Activated CD8-positive, alpha-beta T cell treated with anti-CD3 and anti-CD28 coated beads for 36 hours (primary cell): ENCODE results near the gene PIM2. TPM values are rescaled to one million over a fixed set of nuclear protein-coding genes. Genes with fewer than 3 reads are reported as not detected.

Experiments
- ATAC-seq: fragments of 200-7000 bp; cut with Tn5 transposase; one replicate; pipeline ENCODE4 v1.10.0; 2021; ENCODE audit warnings: mild to moderate bottlenecking, moderate library complexity
- CTCF ChIA-PET: fragments of 350-600 bp; sonication (Branson Sonifier 250); formaldehyde crosslinking; loops from one replicate; lab custom pipeline; 2021; ENCODE audit warnings: antibody characterized with exemption; lab: Charles Lee
- POLR2A ChIA-PET: fragments of 350-600 bp; sonication (Branson Sonifier 250); formaldehyde crosslinking; loops from one replicate; lab custom pipeline; 2021; ENCODE audit warnings: antibody characterized with exemption; lab: Charles Lee
- DNase-seq: peaks from one replicate; pipeline ENCODE4 v3.0.0-alpha.2; 2020
- H3K27ac Mint-ChIP-seq: one replicate; pipeline ENCODE4 v1.8.0; 2021; ENCODE audit warnings: mild to moderate bottlenecking, mixed read lengths
- H3K27me3 Mint-ChIP-seq: one replicate; pipeline ENCODE4 v1.8.0; 2021; ENCODE audit warnings: mixed read lengths
- H3K36me3 Mint-ChIP-seq: one replicate; pipeline ENCODE4 v1.8.0; 2021; ENCODE audit warnings: low read depth, mixed read lengths
- H3K4me1 Mint-ChIP-seq: one replicate; pipeline ENCODE4 v1.8.0; 2021; ENCODE audit warnings: low read depth, mixed read lengths
- H3K4me3 Mint-ChIP-seq: one replicate; pipeline ENCODE4 v1.8.0; 2021; ENCODE audit warnings: mild to moderate bottlenecking, moderate library complexity, mixed read lengths
- H3K9me3 Mint-ChIP-seq: one replicate; pipeline ENCODE4 v1.8.0; 2021; ENCODE audit warnings: mixed read lengths
- CTCF ChIP-seq: fragments of 200-600 bp; IDR thresholded peaks from one replicate; pipeline ENCODE4 v1.8.0; 2022; ENCODE audit warnings: antibody characterized with exemption, mild to moderate bottlenecking
- intact Hi-C: fragments of 100-400 bp; cut with micrococcal nuclease; formaldehyde crosslinking; loops from one replicate; pipeline ENCODE4 v1.10.0; 2022
- total RNA-seq, 2 experiments: library from RNA; stranded (reverse); gene quantifications; one replicate each; pipeline ENCODE4 v1.2.3, GENCODE V29; 2021

The PIM2 gene
- total RNA-seq, 2 experiments from 2014 or later = 169 to 177 TPM

GRCh38 chrX:48957477-48957826 is 38.6 kb upstream of the PIM2 start, which contains the start of gene OTUD5:
OTUD5 (minus strand) TSS chrX:48957607; CDS start chrX:48957570, 37 bp downstream.
- ChIA-PET POLR2A (interaction anchor here (1.0 to 4.7 kb wide), 9 partner anchors 12 to 85 kb away, joined by 3 to 48 read pairs (median 7); partner anchors contain the start of gene SLC35A2), CTCF (interaction anchor here (1.6 kb wide), 1 partner anchor 51 kb away, joined by 4 read pairs; no protein-coding TSS in a partner anchor)
- Mint-ChIP-seq H3K36me3 (peaks cover 17% of the 10 kb centered on the region), H3K4me3 (peak within 1 kb of the TSS; percentile 98), H3K27ac (peak within 1 kb of the TSS; percentile 100), H3K27me3 (no peaks in the 10 kb centered on the region), H3K9me3 (no peaks in the 10 kb centered on the region), H3K4me1 (peaks cover 48% of the 10 kb centered on the region)
- intact Hi-C loops = loop anchor here (10.0 kb wide), 1 partner anchor 47 kb away; the partner anchor contains the start of gene GRIPAP1
- no peak for TF ChIP-seq CTCF
- ATAC-seq = peak; percentile 65
- peak; percentile 83 for DNase-seq

- no peaks in the 10 kb centered on the region for H3K27me3 Mint-ChIP-seq
- peak; percentile 14 for ATAC-seq
- H3K4me3 Mint-ChIP-seq = peak overlapping the region; percentile 98
- DNase-seq = peak; percentile 73
- ChIA-PET CTCF (interaction anchor here (1.6 to 3.7 kb wide), 2 partner anchors 11 to 51 kb away, joined by 4 to 18 read pairs; no protein-coding TSS in a partner anchor), POLR2A (interaction anchor here (0.5 to 4.7 kb wide), 12 partner anchors 11 to 100 kb away, joined by 3 to 48 read pairs (median 4); partner anchors contain the start of gene SLC35A2)
- H3K9me3 Mint-ChIP-seq = no peaks in the 10 kb centered on the region
- H3K36me3 Mint-ChIP-seq = peaks cover 19% of the 10 kb centered on the region
- H3K4me1 Mint-ChIP-seq = peaks cover 53% of the 10 kb centered on the region
- TF ChIP-seq CTCF = no peak
- peak overlapping the region; percentile 91 for H3K27ac Mint-ChIP-seq
- intact Hi-C loops = loop anchor here (10.0 kb wide), 1 partner anchor 48 kb away; the partner anchor contains the start of gene GRIPAP1
Observed at GRCh38 chrX:48956728-48957414, 38.0 kb upstream of the PIM2 start.

- no peak overlapping the region for H3K4me3 Mint-ChIP-seq
- H3K27me3 Mint-ChIP-seq = no peaks in the 10 kb centered on the region
- ATAC-seq (no peak), DNase-seq (no peak)
- peaks cover 13% of the 10 kb centered on the region for H3K36me3 Mint-ChIP-seq
- peaks cover 45% of the 10 kb centered on the region for H3K4me1 Mint-ChIP-seq
- no peaks in the 10 kb centered on the region for H3K9me3 Mint-ChIP-seq
- POLR2A ChIA-PET = interaction anchor here (1.5 to 6.1 kb wide), 2 partner anchors 7 to 52 kb away, joined by 4 to 40 read pairs; partner anchors contain the start of gene OTUD5
- no peak for TF ChIP-seq CTCF
- peak overlapping the region; percentile 46 for H3K27ac Mint-ChIP-seq
- intact Hi-C loops = no loop called here
- CTCF ChIA-PET = no interaction called here
Observed at GRCh38 chrX:48948589-48948988, 29.8 kb upstream of the PIM2 start.

GRCh38 chrX:48945517-48946348 is 26.9 kb upstream of the PIM2 start:
- ChIA-PET POLR2A (interaction anchor here (1.1 to 11.3 kb wide), 5 partner anchors 10 to 48 kb away, joined by 5 to 176 read pairs (median 8); partner anchors contain the start of genes OTUD5, PQBP1, SLC35A2 and TIMM17B), CTCF (interaction anchor here (0.6 to 1.8 kb wide), 13 partner anchors 9 to 474 kb away, joined by 3 to 18 read pairs (median 3); partner anchors contain the start of genes GRIPAP1, PQBP1 and TIMM17B)
- Mint-ChIP-seq H3K27ac (peak overlapping the region; percentile 39), H3K36me3 (peaks cover 31% of the 10 kb centered on the region), H3K27me3 (no peaks in the 10 kb centered on the region), H3K9me3 (no peaks in the 10 kb centered on the region), H3K4me1 (peaks cover 52% of the 10 kb centered on the region), H3K4me3 (no peak overlapping the region)
- peak; percentile 69 for TF ChIP-seq CTCF
- peak; percentile 27 for ATAC-seq
- peak; percentile 67 for DNase-seq
- intact Hi-C loops = no loop called here
